Suprapubic skin (tissue), 4 donors: ENCODE data around the gene CTNNA3. TPM values are rescaled to one million over a fixed set of nuclear protein-coding genes. Genes with fewer than 3 reads are reported as not detected.

Experiments used
- DNase-seq, 2 donors: peaks; one replicate each; pipeline ENCODE4 v3.0.0-alpha.2; 2019; ENCODE audit warnings: low spot score in 2 of 2
- H3K27ac ChIP-seq: fragments of 200-600 bp; sonication (generic); one replicate; pipeline ENCODE4 v1.5.1; 2019
- H3K27me3 ChIP-seq: fragments of 200-600 bp; sonication (generic); one replicate; pipeline ENCODE4 v1.5.1; 2019
- H3K36me3 ChIP-seq: fragments of 200-600 bp; sonication (generic); one replicate; pipeline ENCODE4 v1.5.1; 2019
- H3K4me1 ChIP-seq: fragments of 200-600 bp; sonication (generic); one replicate; pipeline ENCODE4 v1.5.1; 2019
- H3K4me3 ChIP-seq: fragments of 200-600 bp; sonication (generic); one replicate; pipeline ENCODE4 v1.5.1; 2019; ENCODE audit warnings: mild to moderate bottlenecking
- H3K9me3 ChIP-seq: fragments of 200-600 bp; sonication (generic); one replicate; pipeline ENCODE4 v1.5.1; 2019
- CTCF ChIP-seq, 2 donors: fragments of 200-600 bp in 1 of 2; fragments of 450-650 bp in 1 of 2; sonication (generic) in 1 of 2; IDR thresholded peaks; one replicate each; pipeline ENCODE4 v1.5.1; 2016 to 2019; ENCODE audit warnings: antibody characterized with exemption in 2 of 2, mild to moderate bottlenecking in 1 of 2, moderate library complexity in 1 of 2
- EP300 ChIP-seq: sonication (generic); formaldehyde crosslinking; IDR thresholded peaks from one replicate; pipeline ENCODE4 v1.6.1; 2017; ENCODE audit warnings: antibody characterized with exemption
- POLR2A ChIP-seq, 2 donors: fragments of 450-650 bp; IDR thresholded peaks; one replicate each; pipeline ENCODE4 v1.6.1; 2017; ENCODE audit warnings: antibody characterized with exemption in 2 of 2, mild to moderate bottlenecking in 2 of 2, moderate library complexity in 2 of 2
- POLR2AphosphoS5 ChIP-seq, 3 donors: sonication (generic); formaldehyde crosslinking; IDR thresholded peaks; one replicate each; pipeline ENCODE4 v1.6.1; 2017; ENCODE audit warnings: antibody characterized with exemption in 3 of 3
- WGBS: methylation state at CpG from one replicate; pipeline ENCODE4 v1.1.5; 2018; 5-methylcytosine and 5-hydroxymethylcytosine counted together
- total RNA-seq, 4 donors: library from RNA; depleted of rRNA; stranded (reverse); fragments of >200 nt; gene quantifications; one replicate each; pipeline ENCODE4 v1.1.0, GENCODE V29; 2016

CTNNA3 gene
- total RNA-seq, 4 donors from 2014 or later, result 0.08 to 0.29 (median 0.21) TPM

GRCh38 chr10:66148312-66148711, 1547.7 kb downstream of the CTNNA3 start:
- no peak overlapping the region for H3K4me3 ChIP-seq
- H3K27ac ChIP-seq, result no peak overlapping the region
- no peaks in the 10 kb centered on the region for H3K36me3 ChIP-seq
- H3K4me1 ChIP-seq, result no peaks in the 10 kb centered on the region
- H3K27me3 ChIP-seq, result no peaks in the 10 kb centered on the region
- WGBS, result 61% methylated on average over 3 of the region's 3 CpGs
- DNase-seq, result no peak
- H3K9me3 ChIP-seq, result no peaks in the 10 kb centered on the region
- TF ChIP-seq POLR2A (IDR thresholded peaks at IDR 0.05) (no peak), POLR2AphosphoS5 (IDR thresholded peaks at IDR 0.05) (no peak), CTCF (IDR thresholded peaks at IDR 0.05) (no peak), EP300 (no peak)

GRCh38 chr10:66144016-66144415, 1552.0 kb downstream of the CTNNA3 start:
- no peak overlapping the region for H3K27ac ChIP-seq
- no peak overlapping the region for H3K4me3 ChIP-seq
- DNase-seq, result no peak
- no peaks in the 10 kb centered on the region for H3K36me3 ChIP-seq
- TF ChIP-seq CTCF (IDR thresholded peaks at IDR 0.05) (no peak), POLR2A (IDR thresholded peaks at IDR 0.05) (no peak), EP300 (no peak), POLR2AphosphoS5 (IDR thresholded peaks at IDR 0.05) (no peak)
- no peaks in the 10 kb centered on the region for H3K9me3 ChIP-seq
- no peaks in the 10 kb centered on the region for H3K27me3 ChIP-seq
- 58% methylated on average over 2 of the region's 2 CpGs for WGBS
- no peaks in the 10 kb centered on the region for H3K4me1 ChIP-seq

- 59% methylated on average over 3 of the region's 3 CpGs for WGBS
- Histone ChIP-seq H3K4me3 (no peak overlapping the region), H3K9me3 (no peaks in the 10 kb centered on the region), H3K36me3 (no peaks in the 10 kb centered on the region), H3K4me1 (no peaks in the 10 kb centered on the region), H3K27me3 (no peaks in the 10 kb centered on the region), H3K27ac (no peak overlapping the region)
- no peak for TF ChIP-seq POLR2AphosphoS5 (IDR thresholded peaks at IDR 0.05)
- no peak for TF ChIP-seq POLR2A (IDR thresholded peaks at IDR 0.05)
- TF ChIP-seq EP300, result no peak
- no peak for DNase-seq
Measured at GRCh38 chr10:66102756-66103155, 1593.2 kb downstream of the CTNNA3 start.

GRCh38 chr10:66098595-66099480, 1597.2 kb downstream of the CTNNA3 start:
- Histone ChIP-seq H3K4me3 (no peak overlapping the region), H3K36me3 (no peaks in the 10 kb centered on the region), H3K27me3 (no peaks in the 10 kb centered on the region), H3K9me3 (no peaks in the 10 kb centered on the region), H3K27ac (no peak overlapping the region), H3K4me1 (no peaks in the 10 kb centered on the region)
- TF ChIP-seq CTCF (IDR thresholded peaks at IDR 0.05), result no peak
- TF ChIP-seq EP300, result no peak
- no peak for TF ChIP-seq POLR2AphosphoS5 (IDR thresholded peaks at IDR 0.05)
- no peak for TF ChIP-seq POLR2A (IDR thresholded peaks at IDR 0.05)
- WGBS, result 81% methylated on average over 6 of the region's 6 CpGs
- DNase-seq, result no peak

GRCh38 chr10:66095610-66096009, 1600.4 kb downstream of the CTNNA3 start:
- H3K36me3 ChIP-seq, result no peaks in the 10 kb centered on the region
- H3K27ac ChIP-seq, result no peak overlapping the region
- H3K9me3 ChIP-seq, result no peaks in the 10 kb centered on the region
- TF ChIP-seq CTCF (IDR thresholded peaks at IDR 0.05) (no peak), POLR2AphosphoS5 (IDR thresholded peaks at IDR 0.05) (no peak), POLR2A (IDR thresholded peaks at IDR 0.05) (no peak), EP300 (no peak)
- 57% methylated on average over 2 of the region's 2 CpGs for WGBS
- no peak overlapping the region for H3K4me3 ChIP-seq
- H3K4me1 ChIP-seq, result no peaks in the 10 kb centered on the region
- DNase-seq, result no peak
- H3K27me3 ChIP-seq, result no peaks in the 10 kb centered on the region
